Body of pancreas (tissue), 4 donors: Measurements from ENCODE around the gene PHLDA1.

Experiments used
- CTCF ChIP-seq, 7 experiments: fragments of 450-650 bp in 4 of 7; fragments of 200-600 bp in 3 of 7; sonication (generic) in 3 of 7; IDR thresholded peaks; one replicate each; pipeline ENCODE4 v1.5.1; 2016 to 2019; ENCODE audit warnings: antibody characterized with exemption in 7 of 7
- POLR2A ChIP-seq, 3 donors: fragments of 450-650 bp; IDR thresholded peaks; one replicate each; pipeline ENCODE4 v1.6.1; 2016; ENCODE audit warnings: antibody characterized with exemption in 3 of 3, mild to moderate bottlenecking in 2 of 3

- TF ChIP-seq CTCF (IDR thresholded peaks at IDR 0.05) (no peak), POLR2A (IDR thresholded peaks at IDR 0.05) (peak in 2 of 3 donors; percentile 6 to 11)
Observed at GRCh38 chr12:76029982-76030340, 1.6 kb downstream of the PHLDA1 start.
